IMR-90 (cell line): Measurements from ENCODE around the gene ATG14. TPM values are rescaled to one million over a fixed set of nuclear protein-coding genes. Genes with fewer than 3 reads are reported as not detected.

Source experiments
- ATAC-seq: fragments of 200-7000 bp; cut with Tn5 transposase; 2 replicates; pipeline ENCODE4 v1.9.1; 2020; ENCODE audit warnings: low read depth, mild to moderate bottlenecking, moderate library complexity
- BruUV-seq: library from RNA; stranded (reverse); fragments of 400-500 nt; replicated peaks from 2 replicates; lab custom pipeline; 2021; lab: Mats Ljungman, UMichigan
- CTCF ChIA-PET: fragments of 300-600 bp; formaldehyde crosslinking; extraction: SDS; loops from one replicate; lab custom pipeline; 2021; ENCODE audit warnings: antibody characterized with exemption; lab: Yijun Ruan, JAX
- POLR2A ChIA-PET: fragments of 300-600 bp; sonication (Branson Sonifier 250); formaldehyde crosslinking; loops from one replicate; lab custom pipeline; 2022; ENCODE audit warnings: antibody characterized with exemption; ENCODE audit not compliant: unreplicated experiment; lab: Charles Lee
- DNase-seq: peaks from one replicate; pipeline ENCODE4 v3.0.0; 2013
- H2AFZ ChIP-seq: replicated peaks from 2 replicates; pipeline ENCODE3; 2013; ENCODE audit warnings: low read length, mild to moderate bottlenecking; ENCODE audit not compliant: poor library complexity
- H2AK5ac ChIP-seq: 2 replicates; pipeline ENCODE4 v1.6.1; 2013; ENCODE audit warnings: low read depth, low read length, inconsistent platforms
- H2AK9ac ChIP-seq: replicated peaks from 2 replicates; pipeline ENCODE3; 2013; ENCODE audit warnings: mild to moderate bottlenecking, low read depth, low read length, moderate library complexity; ENCODE audit not compliant: poor library complexity
- H2BK120ac ChIP-seq: 2 replicates; pipeline ENCODE4 v1.6.1; 2013; ENCODE audit warnings: low read depth, low read length, inconsistent platforms
- H2BK15ac ChIP-seq: 3 replicates; pipeline ENCODE4 v1.6.1; 2013; ENCODE audit warnings: low read depth, low read length, inconsistent platforms
- H2BK20ac ChIP-seq: 2 replicates; pipeline ENCODE4 v1.6.1; 2013; ENCODE audit warnings: low read depth, mild to moderate bottlenecking, inconsistent platforms, low read length, moderate library complexity
- H2BK5ac ChIP-seq: 2 replicates; pipeline ENCODE4 v1.6.1; 2013; ENCODE audit warnings: mild to moderate bottlenecking, low read depth, low read length, inconsistent platforms; ENCODE audit not compliant: poor library complexity, severe bottlenecking
- H3K14ac ChIP-seq: replicated peaks from 2 replicates; pipeline ENCODE4 v1.6.1; 2013; ENCODE audit warnings: low read depth, low read length, inconsistent platforms
- H3K18ac ChIP-seq: 2 replicates; pipeline ENCODE4 v1.6.1; 2013; ENCODE audit warnings: low read depth, low read length, control low read depth
- H3K23ac ChIP-seq: 2 replicates; pipeline ENCODE4 v1.6.1; 2013; ENCODE audit warnings: low read depth, low read length, inconsistent platforms
- H3K27ac ChIP-seq: 2 replicates; pipeline ENCODE4 v1.5.1; 2013; ENCODE audit warnings: mild to moderate bottlenecking, control low read depth, low read length; ENCODE audit not compliant: insufficient read depth
- H3K27me3 ChIP-seq: 2 replicates; pipeline ENCODE4 v1.6.1; 2013; ENCODE audit warnings: low read length; ENCODE audit not compliant: control insufficient read depth, insufficient read depth
- H3K36me3 ChIP-seq: 2 replicates; pipeline ENCODE4 v1.6.1; 2013; ENCODE audit warnings: low read length, mixed read lengths; ENCODE audit not compliant: control insufficient read depth, insufficient read depth
- H3K4ac ChIP-seq: 2 replicates; pipeline ENCODE4 v1.6.1; 2013; ENCODE audit warnings: low read depth, low read length, inconsistent platforms
- H3K4me1 ChIP-seq: 2 replicates; pipeline ENCODE4 v1.6.1; 2013; ENCODE audit warnings: low read length, mixed read lengths; ENCODE audit not compliant: control insufficient read depth, insufficient read depth
- H3K4me2 ChIP-seq: 2 replicates; pipeline ENCODE4 v1.6.1; 2013; ENCODE audit warnings: low read depth, mild to moderate bottlenecking, control low read depth, low read length, moderate library complexity
- H3K4me3 ChIP-seq: 2 replicates; pipeline ENCODE4 v1.5.1; 2013; ENCODE audit warnings: low read depth, mild to moderate bottlenecking, control low read depth, low read length, moderate library complexity; ENCODE audit not compliant: insufficient read depth
- H3K56ac ChIP-seq: 2 replicates; pipeline ENCODE4 v1.6.1; 2013; ENCODE audit warnings: low read length, inconsistent platforms; ENCODE audit not compliant: insufficient read depth; ENCODE audit errors: extremely low read depth
- H3K79me1 ChIP-seq, 2 experiments: 2 replicates each; pipeline ENCODE4 v1.6.1; 2013; ENCODE audit warnings: low read length in 2 of 2, inconsistent platforms in 1 of 2, low read depth in 1 of 2
- H3K9ac ChIP-seq: 2 replicates; pipeline ENCODE4 v1.6.1; 2013; ENCODE audit warnings: low read depth, low read length, control low read depth
- H3K9me1 ChIP-seq: 2 replicates; pipeline ENCODE4 v1.6.1; 2013; ENCODE audit warnings: low read length, inconsistent platforms; ENCODE audit not compliant: insufficient read depth
- H3K9me3 ChIP-seq: 2 replicates; pipeline ENCODE4 v1.6.1; 2013; ENCODE audit warnings: low read length; ENCODE audit not compliant: control insufficient read depth, insufficient read depth
- H4K20me1 ChIP-seq: 2 replicates; pipeline ENCODE4 v1.6.1; 2013; ENCODE audit warnings: low read length, inconsistent platforms; ENCODE audit not compliant: insufficient read depth
- H4K5ac ChIP-seq: 2 replicates; pipeline ENCODE4 v1.6.1; 2013; ENCODE audit warnings: mild to moderate bottlenecking, low read depth, low read length, control low read depth
- H4K8ac ChIP-seq, 2 experiments: 2 replicates each; pipeline ENCODE4 v1.6.1; 2013; ENCODE audit warnings: low read depth in 2 of 2, low read length in 2 of 2, control low read depth in 1 of 2, inconsistent platforms in 1 of 2
- H4K91ac ChIP-seq: 2 replicates; pipeline ENCODE4 v1.6.1; 2013; ENCODE audit warnings: low read depth, low read length, inconsistent platforms; ENCODE audit not compliant: insufficient read depth
- BHLHE40 ChIP-seq: fragments of 150-350 bp; IDR thresholded peaks from 2 replicates; pipeline ENCODE4 v1.6.1; 2016; ENCODE audit warnings: mild to moderate bottlenecking, low read depth, low read length
- CEBPB ChIP-seq: IDR thresholded peaks from 2 replicates; pipeline ENCODE4 v1.6.1; 2012; ENCODE audit warnings: low read depth, low read length, improper control_type of control experiment
- CHD1 ChIP-seq: IDR thresholded peaks from 2 replicates; pipeline ENCODE4 v1.6.1; 2012; ENCODE audit warnings: low read depth, low read length, improper control_type of control experiment
- FOS ChIP-seq: fragments of 150-350 bp; IDR thresholded peaks from 2 replicates; pipeline ENCODE4 v1.6.1; 2016; ENCODE audit warnings: low read depth, low read length
- MAFK ChIP-seq: IDR thresholded peaks from 2 replicates; pipeline ENCODE4 v1.6.1; 2012; ENCODE audit warnings: low read depth, low read length, improper control_type of control experiment
- MAZ ChIP-seq: IDR thresholded peaks from 2 replicates; pipeline ENCODE4 v1.6.1; 2012; ENCODE audit warnings: low read depth, mild to moderate bottlenecking, low read length, improper control_type of control experiment, moderate library complexity, borderline replicate concordance
- MXI1 ChIP-seq: IDR thresholded peaks from 2 replicates; pipeline ENCODE4 v1.6.1; 2012; ENCODE audit warnings: low read depth, mild to moderate bottlenecking, low read length, moderate library complexity, borderline replicate concordance
- NFE2L2 ChIP-seq: fragments of 150-350 bp; IDR thresholded peaks from 2 replicates; pipeline ENCODE4 v1.6.1; 2016; ENCODE audit warnings: low read depth, mild to moderate bottlenecking, low read length
- POLR2A ChIP-seq: IDR thresholded peaks from 2 replicates; pipeline ENCODE4 v1.6.1; 2012; ENCODE audit warnings: mild to moderate bottlenecking, low read depth, low read length
- RAD21 ChIP-seq: IDR thresholded peaks from 2 replicates; pipeline ENCODE4 v1.6.1; 2012; ENCODE audit warnings: low read length, improper control_type of control experiment
- RCOR1 ChIP-seq: IDR thresholded peaks from 2 replicates; pipeline ENCODE4 v1.6.1; 2012; ENCODE audit warnings: mild to moderate bottlenecking, low read length, improper control_type of control experiment; ENCODE audit not compliant: insufficient replicate concordance
- RFX5 ChIP-seq: IDR thresholded peaks from 2 replicates; pipeline ENCODE4 v1.8.0; 2012; ENCODE audit warnings: low read depth, mild to moderate bottlenecking, low read length, moderate library complexity
- SMC3 ChIP-seq: fragments of 150-350 bp; IDR thresholded peaks from 2 replicates; pipeline ENCODE4 v1.6.1; 2016; ENCODE audit warnings: low read depth, mild to moderate bottlenecking, antibody characterized with exemption, low read length, moderate library complexity
- USF2 ChIP-seq: fragments of 150-350 bp; IDR thresholded peaks from 2 replicates; pipeline ENCODE4 v1.6.1; 2017; ENCODE audit warnings: mild to moderate bottlenecking, antibody characterized with exemption, low read length, low read depth
- WGBS, 2 experiments: methylation state at CpG; one replicate each; pipeline versions ENCODE4 v1.1.5 to v1.1.7; 2013; ENCODE audit warnings: missing lambda C conversion rate in 2 of 2; ENCODE audit not compliant: insufficient read length in 1 of 2; ENCODE audit errors: extremely low coverage in 2 of 2; 5-methylcytosine and 5-hydroxymethylcytosine counted together
- dilution Hi-C: fragments of 300-500 bp; cut with HindIII; formaldehyde crosslinking; loops from one replicate; pipeline ENCODE4 v1.14.3; 2018; ENCODE audit warnings: low sequenced_read_pairs; ENCODE audit not compliant: unreplicated experiment
- in situ Hi-C: fragments of 300-500 bp; cut with MboI; formaldehyde crosslinking; loops from 3 replicates; pipeline ENCODE4 v1.14.3; 2019; ENCODE audit warnings: low sequenced_read_pairs, inconsistent platforms, mixed read lengths
- intact Hi-C: fragments of 100-400 bp; cut with micrococcal nuclease; formaldehyde crosslinking; loops from 2 replicates; pipeline ENCODE4 v1.10.0; 2022
- polyA plus RNA-seq, 3 experiments: library from polyadenylated mRNA; depleted of rRNA; stranded (reverse); fragments of >200 nt; gene quantifications; 2 replicates each; pipeline ENCODE4 v1.2.3, GENCODE V29; 2012; ENCODE audit warnings: low replicate concordance in 1 of 3
- total RNA-seq: library from RNA; depleted of rRNA; stranded (reverse); fragments of >200 nt; gene quantifications from 2 replicates; pipeline ENCODE4 v1.2.3, GENCODE V29; 2012
- TF ChIP-seq, protein P1 (sequence below): fragments of 150-350 bp; IDR thresholded peaks from 2 replicates; pipeline ENCODE4 v1.6.1; 2016; ENCODE audit warnings: low read depth, mild to moderate bottlenecking, low read length, moderate library complexity, borderline replicate concordance
- TF ChIP-seq, protein P2 (sequence below): conservative IDR thresholded peaks from 2 replicates; pipeline ENCODE4 v1.5.1; 2012; ENCODE audit warnings: mild to moderate bottlenecking, low read depth, low read length, improper control_type of control experiment

Gene ATG14
- total and polyA plus RNA-seq, 2 of the 4 experiments (the other 2 are of a cell fraction), result 5.0 to 12.4 TPM

DNA sequence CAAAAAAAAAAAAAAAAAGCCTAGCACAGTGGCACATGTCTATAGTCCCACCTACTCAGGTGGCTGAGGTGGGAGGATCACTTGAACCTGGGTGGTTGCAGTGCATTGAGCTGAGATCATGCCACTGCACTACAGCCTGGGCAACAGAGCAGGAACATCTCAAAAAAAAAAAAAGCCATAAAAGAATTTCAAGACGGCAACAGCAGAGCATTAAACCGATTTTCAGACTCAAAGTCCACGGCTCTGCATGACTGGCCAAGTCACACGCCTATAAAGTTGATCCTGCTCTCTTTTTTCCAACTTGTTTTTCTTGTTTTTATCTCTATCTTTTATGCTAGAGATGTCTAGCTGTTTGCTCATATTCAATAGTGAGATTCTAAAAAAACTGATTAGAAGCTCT is 95.1 kb downstream of the ATG14 start:
- peaks cover 6% of the 10 kb centered on the region for H3K9me3 ChIP-seq
- dilution Hi-C loops (no loop called here), in situ Hi-C loops (no loop called here), intact Hi-C loops (no loop called here)
- no TSS peak for BruUV-seq
- H3K4me1 ChIP-seq, result no peaks in the 10 kb centered on the region
- H3K27me3 ChIP-seq, result no peaks in the 10 kb centered on the region
- peaks cover 6% of the 10 kb centered on the region; the same call in 1 of the 2 replicates for H3K9me1 ChIP-seq
- WGBS, 2 experiments, result 95% methylated on average over 3 of the region's 4 CpGs; no CpG with 5 or more reads in 1 of the 2 experiments
- no peak overlapping the region for H3K18ac ChIP-seq
- CTCF ChIA-PET, result interaction anchor here (1.4 kb wide), 1 partner anchor 71 kb away, joined by 3 read pairs; no protein-coding TSS in a partner anchor
- H2BK15ac ChIP-seq, result no peak overlapping the region
- no peak overlapping the region for H3K4me2 ChIP-seq
- peaks cover 3% of the 10 kb centered on the region; the same call in 1 of the 2 replicates for H4K20me1 ChIP-seq
- POLR2A ChIA-PET, result no interaction called here
- no peak overlapping the region for H2AK5ac ChIP-seq
- H3K4ac ChIP-seq, result no peak overlapping the region
- no peak overlapping the region for H3K9ac ChIP-seq
- H3K27ac ChIP-seq, result no peak overlapping the region
- H3K79me1 ChIP-seq, result peaks cover 34 to 35% of the 10 kb centered on the region in 2 experiments
- H2AFZ ChIP-seq, result no peak overlapping the region
- H4K8ac ChIP-seq, result no peak overlapping the region
- H3K4me3 ChIP-seq, result no peak overlapping the region
- H2BK20ac ChIP-seq, result no peak overlapping the region
- no peak overlapping the region for H2BK5ac ChIP-seq
- no peak overlapping the region for H4K5ac ChIP-seq
- H3K14ac ChIP-seq, result no peak overlapping the region
- no peak overlapping the region for H4K91ac ChIP-seq
- no peak overlapping the region for H3K23ac ChIP-seq
- H3K36me3 ChIP-seq, result peaks cover 1% of the 10 kb centered on the region; the same call in 1 of the 2 replicates
- TF ChIP-seq BHLHE40, result no peak
- no peak for TF ChIP-seq SMC3
- no peak for TF ChIP-seq RCOR1
- TF ChIP-seq FOS, result no peak
- TF ChIP-seq MAFK, result no peak
- no peak for TF ChIP-seq RAD21
- TF ChIP-seq, protein P1, sequence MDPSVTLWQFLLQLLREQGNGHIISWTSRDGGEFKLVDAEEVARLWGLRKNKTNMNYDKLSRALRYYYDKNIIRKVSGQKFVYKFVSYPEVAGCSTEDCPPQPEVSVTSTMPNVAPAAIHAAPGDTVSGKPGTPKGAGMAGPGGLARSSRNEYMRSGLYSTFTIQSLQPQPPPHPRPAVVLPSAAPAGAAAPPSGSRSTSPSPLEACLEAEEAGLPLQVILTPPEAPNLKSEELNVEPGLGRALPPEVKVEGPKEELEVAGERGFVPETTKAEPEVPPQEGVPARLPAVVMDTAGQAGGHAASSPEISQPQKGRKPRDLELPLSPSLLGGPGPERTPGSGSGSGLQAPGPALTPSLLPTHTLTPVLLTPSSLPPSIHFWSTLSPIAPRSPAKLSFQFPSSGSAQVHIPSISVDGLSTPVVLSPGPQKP, result no peak
- no peak for TF ChIP-seq MAZ
- TF ChIP-seq MXI1, result no peak
- no peak for TF ChIP-seq CHD1
- TF ChIP-seq CEBPB, result no peak
- no peak for TF ChIP-seq NFE2L2
- TF ChIP-seq, protein P2, sequence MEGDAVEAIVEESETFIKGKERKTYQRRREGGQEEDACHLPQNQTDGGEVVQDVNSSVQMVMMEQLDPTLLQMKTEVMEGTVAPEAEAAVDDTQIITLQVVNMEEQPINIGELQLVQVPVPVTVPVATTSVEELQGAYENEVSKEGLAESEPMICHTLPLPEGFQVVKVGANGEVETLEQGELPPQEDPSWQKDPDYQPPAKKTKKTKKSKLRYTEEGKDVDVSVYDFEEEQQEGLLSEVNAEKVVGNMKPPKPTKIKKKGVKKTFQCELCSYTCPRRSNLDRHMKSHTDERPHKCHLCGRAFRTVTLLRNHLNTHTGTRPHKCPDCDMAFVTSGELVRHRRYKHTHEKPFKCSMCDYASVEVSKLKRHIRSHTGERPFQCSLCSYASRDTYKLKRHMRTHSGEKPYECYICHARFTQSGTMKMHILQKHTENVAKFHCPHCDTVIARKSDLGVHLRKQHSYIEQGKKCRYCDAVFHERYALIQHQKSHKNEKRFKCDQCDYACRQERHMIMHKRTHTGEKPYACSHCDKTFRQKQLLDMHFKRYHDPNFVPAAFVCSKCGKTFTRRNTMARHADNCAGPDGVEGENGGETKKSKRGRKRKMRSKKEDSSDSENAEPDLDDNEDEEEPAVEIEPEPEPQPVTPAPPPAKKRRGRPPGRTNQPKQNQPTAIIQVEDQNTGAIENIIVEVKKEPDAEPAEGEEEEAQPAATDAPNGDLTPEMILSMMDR, result no peak
- no peak for TF ChIP-seq POLR2A
- no peak for TF ChIP-seq RFX5
- no peak for TF ChIP-seq USF2
- H3K56ac ChIP-seq, result no peak overlapping the region
- no peak for DNase-seq
- no peak overlapping the region for H2BK120ac ChIP-seq
- ATAC-seq, result no peak
- no peak overlapping the region for H2AK9ac ChIP-seq
